ENCODE results near the gene ASF1B.
"Not testable (repeated sequence)": the region's sequence is repeated elsewhere in the genome, so short reads cannot be mapped to it uniquely, and the experiment has no call there.

The ASF1B gene

DNA sequence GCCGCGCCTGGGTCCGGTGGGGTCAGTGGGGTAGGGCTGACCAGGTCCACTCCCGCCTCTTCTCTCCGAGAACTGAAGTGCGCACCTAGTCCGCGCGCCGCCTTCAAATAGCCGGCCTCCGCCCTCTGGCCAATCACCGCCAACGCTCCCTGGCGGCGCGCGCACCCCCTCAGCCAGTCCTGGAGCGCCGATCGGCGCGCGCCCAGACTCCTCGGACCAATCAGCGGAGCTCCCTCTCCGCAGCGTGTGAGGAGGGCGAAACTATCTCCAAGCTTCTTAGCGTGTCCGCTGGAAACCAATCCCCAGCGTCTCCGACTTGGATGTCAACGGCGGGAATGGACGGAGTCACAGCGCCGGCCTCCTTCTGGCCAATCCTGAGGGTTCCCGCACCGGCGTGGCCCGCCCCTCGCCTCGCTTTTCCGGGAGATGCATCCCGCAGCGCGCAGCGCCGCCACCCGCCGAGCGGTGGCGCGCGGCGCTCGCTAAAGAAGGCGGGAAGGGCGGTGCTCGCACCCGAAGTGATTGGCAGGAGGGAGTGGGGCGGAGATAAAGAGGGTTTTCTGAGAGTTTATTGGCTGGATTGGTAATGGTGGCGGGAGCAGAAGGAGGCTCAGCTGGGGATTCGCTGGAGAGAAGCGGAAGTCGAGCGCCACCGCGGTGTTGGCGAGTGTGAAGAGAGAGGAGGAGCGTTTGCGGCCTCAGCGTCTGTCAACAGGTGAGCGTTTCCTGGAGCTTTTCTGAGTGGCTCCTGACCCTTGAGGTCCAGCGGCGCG, at the start of gene ASF1B:
Gene ASF1B, minus strand, starts transcription at position 81 of the 773 bp plus-strand sequence. CDS start 133 bp downstream, outside the sequence.
- DNase-seq = peak; percentile 100

DNA sequence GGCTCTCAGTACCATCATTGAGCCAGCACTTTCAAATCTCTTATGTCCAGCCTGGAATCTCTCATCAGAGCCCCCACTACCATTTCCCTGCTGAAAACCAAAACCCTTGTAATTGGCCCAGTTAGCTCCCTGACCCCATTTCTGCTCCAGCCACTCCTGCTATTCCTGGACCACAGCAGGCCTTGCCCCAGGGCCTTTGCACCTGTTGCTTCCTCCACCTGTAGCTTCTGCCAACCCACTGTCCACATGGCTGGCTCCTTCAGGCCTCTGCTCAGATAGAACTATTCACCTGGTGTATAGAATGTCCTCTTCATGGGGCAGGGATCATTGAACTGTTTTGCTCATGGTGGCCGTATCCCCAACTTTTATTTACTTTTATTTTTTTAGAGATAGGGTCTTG, 49.3 kb upstream of the ASF1B start:
- not testable (repeated sequence) for DNase-seq

- DNase-seq = no peak
These were observed 48.8 kb upstream of the ASF1B start for GRCh38 chr19:14185158-14185557.

DNA sequence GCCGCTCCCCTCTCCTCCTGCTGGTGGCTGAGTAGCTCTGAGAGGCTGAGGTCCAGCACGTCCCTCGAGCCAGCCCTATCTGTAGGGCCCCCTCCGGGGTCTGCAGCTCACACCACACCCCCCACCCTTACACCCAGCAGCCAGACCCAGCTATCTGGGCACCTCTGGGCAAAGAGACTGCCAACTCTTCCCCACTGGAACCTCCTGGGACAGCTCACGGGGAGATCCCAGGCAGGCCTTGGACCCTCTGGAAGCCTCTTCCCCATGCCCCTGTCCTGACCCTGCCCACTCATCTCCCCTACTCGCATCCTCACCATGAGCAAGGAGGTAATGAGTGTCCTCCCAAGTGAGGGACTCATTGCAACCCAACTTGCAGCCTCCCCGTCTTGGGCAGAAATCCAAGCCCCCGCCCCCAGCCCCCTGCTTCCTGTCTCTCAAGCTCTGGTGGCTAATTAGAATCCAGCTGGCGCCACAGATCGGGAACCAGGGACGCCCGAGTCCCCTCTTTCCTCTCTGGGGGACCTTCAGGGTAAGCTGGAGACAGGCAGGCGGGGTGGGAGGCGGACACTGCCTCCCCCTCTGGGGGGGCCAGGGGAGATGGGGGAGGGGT, 47.5 kb upstream of the ASF1B start:
- DNase-seq = no peak

GRCh38 chr19:14182476-14182875, 46.1 kb upstream of the ASF1B start:
- no peak for DNase-seq

DNA sequence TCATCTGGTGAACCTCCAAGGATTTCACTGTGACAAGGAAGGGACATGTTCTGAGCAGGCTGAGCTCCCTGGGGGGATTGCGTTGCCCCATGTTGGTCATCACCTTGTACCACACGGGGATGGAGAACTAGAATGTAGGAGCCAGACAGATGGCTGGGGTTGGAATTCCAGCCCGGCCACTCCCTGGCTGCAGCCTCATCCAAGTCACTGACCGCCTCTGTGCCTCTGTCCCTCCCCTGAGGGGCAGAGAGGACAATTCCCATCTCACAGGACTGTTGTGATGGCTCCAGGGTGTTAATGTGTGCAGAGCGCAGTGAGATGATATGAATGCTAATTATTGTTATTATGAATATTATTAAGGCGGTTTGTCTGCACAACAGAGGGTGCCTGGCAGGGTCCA, 45.5 kb upstream of the ASF1B start:
- no peak for DNase-seq

GRCh38 chr19:14181199-14181598, 44.8 kb upstream of the ASF1B start:
- DNase-seq = not testable (repeated sequence)

DNA sequence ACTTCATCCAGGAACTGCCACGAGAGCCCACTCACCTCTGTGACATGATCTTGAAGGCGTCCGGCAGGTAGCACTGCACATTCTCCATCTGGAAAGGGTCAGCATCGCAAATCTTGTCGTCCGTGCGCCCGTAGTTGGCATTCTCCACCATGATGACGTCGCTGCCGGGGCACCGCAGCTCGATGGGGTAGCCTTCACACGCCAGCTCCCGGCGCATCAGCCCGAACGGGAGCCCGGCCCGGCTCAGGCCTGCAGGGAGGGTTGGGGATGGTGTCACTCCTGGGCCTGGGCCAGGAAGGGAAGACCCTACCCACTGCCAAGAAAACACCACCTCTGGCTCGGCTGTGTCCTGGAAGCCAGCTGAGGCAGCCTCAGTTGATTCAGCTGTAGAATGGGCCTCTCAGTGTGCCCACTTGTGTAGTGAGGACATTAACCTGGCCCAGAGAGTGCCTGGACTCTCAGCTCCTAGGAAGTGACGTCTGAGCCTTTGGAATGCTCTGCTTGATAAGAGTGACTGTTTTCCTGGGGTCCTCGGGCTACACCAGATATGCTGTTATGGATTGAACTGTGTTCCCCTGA, 41.2 kb upstream of the ASF1B start:
- DNase-seq = no peak

- DNase-seq = no peak
These were observed 39.0 kb upstream of the ASF1B start for GRCh38 chr19:14175351-14175792.

DNA sequence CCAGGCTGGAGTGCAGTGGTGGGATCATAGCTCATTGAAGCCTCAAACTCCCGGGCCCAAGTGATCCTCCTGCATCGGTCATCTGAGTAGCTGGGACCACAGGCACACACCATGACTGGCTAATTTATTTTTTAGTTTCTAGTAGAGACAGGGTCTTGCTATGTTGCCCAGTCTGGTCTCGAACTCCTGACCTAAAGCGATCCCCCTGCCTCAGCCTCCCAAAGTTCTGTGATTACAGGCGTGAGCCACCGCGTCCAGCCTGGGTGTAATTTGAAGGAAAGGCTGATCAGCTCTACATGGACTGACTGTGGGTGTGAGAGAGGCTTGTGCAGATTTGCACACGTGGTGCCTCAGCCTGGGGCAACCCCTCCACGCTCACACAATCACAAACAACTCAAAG, 38.5 kb upstream of the ASF1B start:
- no peak for DNase-seq

GRCh38 chr19:14168993-14169392, 32.6 kb upstream of the ASF1B start:
- DNase-seq = no peak

DNA sequence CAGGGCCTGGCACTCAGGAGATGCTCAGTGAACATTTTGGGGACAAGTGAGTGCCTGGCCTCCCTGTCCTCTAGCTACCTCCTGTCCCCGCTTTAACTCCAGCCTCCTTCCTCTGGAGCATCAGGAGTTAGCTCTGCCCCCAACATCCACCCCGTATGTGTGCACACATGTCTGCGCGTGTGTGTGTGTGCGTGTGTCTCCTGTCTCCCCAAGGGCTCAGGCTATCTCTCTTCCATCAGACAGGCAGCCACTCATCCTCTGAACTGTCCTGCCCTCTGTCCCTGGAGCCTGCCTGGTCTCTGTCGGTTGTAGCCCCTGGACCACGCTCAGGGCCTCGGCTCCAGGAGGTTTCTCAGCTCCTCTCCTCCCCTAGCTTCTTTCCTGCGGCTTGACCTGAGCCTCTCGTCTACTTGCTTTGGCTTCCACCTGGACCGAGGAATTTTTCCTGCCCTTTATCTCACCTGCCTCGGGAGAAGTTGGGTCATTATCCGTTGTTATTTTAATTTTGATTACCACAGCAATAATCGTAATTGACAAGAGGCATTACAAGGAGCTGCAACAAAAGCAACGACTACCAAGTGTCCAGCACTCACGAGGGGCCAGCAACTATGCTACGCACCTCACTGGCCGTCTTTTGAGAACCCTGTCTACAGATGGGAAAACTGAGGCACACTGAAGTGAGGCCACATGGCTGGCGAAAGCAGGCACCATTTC, 32.0 kb upstream of the ASF1B start:
- DNase-seq = no peak

DNA sequence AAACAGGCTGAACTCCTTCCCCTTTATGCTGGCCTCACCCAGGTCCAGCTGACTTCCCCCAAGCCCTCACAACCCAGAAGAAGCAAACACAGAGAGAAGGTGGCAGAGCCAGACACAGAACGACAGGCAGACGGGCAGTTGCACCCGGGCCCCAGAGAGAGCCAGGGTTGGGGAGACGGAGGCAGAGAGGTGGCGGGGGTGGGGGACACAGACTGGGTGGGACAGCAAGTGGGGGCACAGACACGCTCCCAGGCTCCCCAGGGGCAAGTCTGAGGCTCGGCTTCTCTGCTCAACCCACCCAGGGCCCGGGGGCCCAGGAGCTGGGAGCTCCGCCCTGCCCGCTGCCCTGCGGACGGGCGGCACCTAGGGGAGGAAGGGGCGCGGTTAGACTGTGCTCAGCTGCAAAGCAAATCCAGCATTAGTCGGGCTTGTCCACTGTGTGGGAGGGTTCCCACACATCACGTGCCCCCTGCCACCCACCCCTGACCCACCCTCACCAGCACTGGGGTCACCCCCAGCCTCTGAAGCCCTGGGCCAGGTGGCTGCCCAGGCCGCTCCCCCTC, 31.3 kb upstream of the ASF1B start:
- no peak for DNase-seq

- DNase-seq = no peak
These were observed 30.7 kb upstream of the ASF1B start for GRCh38 chr19:14166999-14167575.

DNA sequence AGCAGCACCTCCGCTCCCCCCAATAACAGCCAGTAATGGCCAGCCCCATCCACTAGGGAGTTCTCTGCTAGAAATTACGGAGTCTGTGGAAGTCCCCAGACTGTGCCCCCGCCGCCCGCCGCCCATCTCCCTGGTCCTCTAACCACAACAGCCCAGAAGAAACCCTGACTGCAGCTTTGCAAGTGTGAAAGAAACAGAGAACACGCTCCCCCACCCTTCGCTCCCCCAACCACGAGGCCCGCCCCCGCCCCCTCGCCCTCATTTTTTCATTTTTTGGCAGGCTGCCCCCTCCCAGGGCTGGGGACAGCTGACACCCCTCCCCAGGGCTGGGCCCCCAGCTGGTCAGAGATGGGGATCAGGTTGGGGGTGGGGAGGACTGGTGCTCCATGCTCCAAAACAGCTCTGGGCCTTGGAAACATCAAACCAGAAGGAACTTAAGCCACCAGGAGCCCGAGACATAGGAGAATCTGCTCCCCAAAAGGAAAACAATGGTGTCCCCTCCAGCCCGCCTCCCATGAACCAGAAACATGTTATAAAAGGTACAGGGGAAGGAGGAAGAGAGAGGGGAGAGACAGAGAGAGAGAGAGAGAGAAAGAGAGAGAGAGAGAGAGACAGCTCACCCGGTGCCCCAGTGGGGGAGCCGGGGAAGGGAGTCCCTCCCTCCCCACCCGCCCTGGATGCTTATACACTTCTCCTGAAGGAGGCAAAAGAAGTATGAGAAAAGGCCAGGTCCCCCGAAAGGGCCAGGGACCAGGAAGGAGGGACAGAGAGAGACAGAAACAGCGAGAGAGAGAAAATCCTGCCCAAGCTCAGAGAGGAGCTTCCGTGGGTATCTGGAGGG, 29.8 kb upstream of the ASF1B start:
- DNase-seq = no peak

- no peak for DNase-seq
These were observed 28.5 kb upstream of the ASF1B start for GRCh38 chr19:14164724-14165493.

DNA sequence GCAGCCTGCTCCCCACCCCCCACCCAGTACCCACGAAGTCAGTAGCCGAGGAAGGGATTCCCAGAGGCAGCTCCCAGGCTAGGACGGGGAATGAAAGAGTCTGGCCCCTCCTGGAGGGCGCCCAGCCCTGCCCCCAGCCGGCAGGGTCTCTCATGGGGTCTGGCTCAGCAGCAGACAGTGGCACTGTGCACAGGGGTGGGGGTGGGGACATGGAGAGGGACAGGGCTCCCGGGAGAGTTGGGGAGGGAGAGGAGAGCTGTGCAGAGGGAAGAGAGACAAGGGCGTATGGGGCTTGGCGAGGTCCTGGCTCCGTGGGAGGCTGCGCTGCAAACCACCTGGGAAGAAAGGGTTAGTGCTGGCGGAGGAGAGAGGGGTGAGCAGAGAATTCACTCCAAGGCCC, 27.7 kb upstream of the ASF1B start:
- no peak for DNase-seq

DNA sequence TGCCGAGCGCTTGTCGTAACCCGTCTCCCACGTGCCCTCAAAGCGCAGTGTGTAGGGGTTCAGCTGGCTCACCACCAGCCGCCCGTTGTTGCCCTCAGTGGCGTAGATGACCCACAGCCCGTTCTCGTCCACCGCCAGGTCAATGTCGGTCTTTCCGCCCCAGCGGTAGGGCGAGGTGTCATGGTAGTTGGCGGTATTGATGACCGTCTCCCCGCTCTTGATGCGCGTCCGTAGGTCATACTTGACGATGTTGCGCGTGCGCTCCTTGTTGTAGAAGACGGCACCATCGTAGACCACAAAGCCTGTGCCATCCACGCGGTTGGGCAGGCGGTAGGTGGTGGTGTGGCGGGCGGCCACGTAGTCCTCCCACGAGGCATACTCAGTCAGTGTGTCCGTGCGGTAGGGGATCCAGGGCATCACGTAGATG, 26.5 kb upstream of the ASF1B start:
- DNase-seq = no peak

GRCh38 chr19:14161305-14161704, 24.9 kb upstream of the ASF1B start:
- no peak for DNase-seq

- no peak for DNase-seq
These were observed 23.8 kb upstream of the ASF1B start for GRCh38 chr19:14160017-14160703.

Data from NCI-H2029 (cell line).